DOHH2 (cell line): ENCODE data around the gene NME8.

Source experiments
- H3F3A ChIP-seq: fragments of 200-600 bp; sonication (generic), shearing (Covaris generic); 2 replicates; pipeline ENCODE4 v1.6.0; 2016; ENCODE audit warnings: antibody characterized with exemption, mild to moderate bottlenecking; ENCODE audit not compliant: control insufficient read depth, insufficient read depth
- H3K27ac ChIP-seq: fragments of 200-600 bp; sonication (generic); 2 replicates; pipeline ENCODE4 v1.5.1; 2014; ENCODE audit warnings: low read depth, mild to moderate bottlenecking, low read length, moderate library complexity
- H3K27me3 ChIP-seq: fragments of 200-600 bp; sonication (generic); 2 replicates; pipeline ENCODE4 v1.6.1; 2014; ENCODE audit warnings: mild to moderate bottlenecking, low read length, mixed read lengths; ENCODE audit not compliant: control insufficient read depth
- H3K36me3 ChIP-seq: fragments of 200-600 bp; sonication (generic); 2 replicates; pipeline ENCODE4 v1.6.1; 2014; ENCODE audit warnings: mild to moderate bottlenecking, low read length, moderate library complexity, mixed read lengths; ENCODE audit not compliant: control insufficient read depth
- H3K4me1 ChIP-seq: fragments of 200-600 bp; sonication (generic); 2 replicates; pipeline ENCODE4 v1.6.1; 2014; ENCODE audit warnings: mild to moderate bottlenecking, low read length, mixed read lengths; ENCODE audit not compliant: control insufficient read depth
- H3K4me2 ChIP-seq: fragments of 200-600 bp; sonication (generic); 2 replicates; pipeline ENCODE4 v1.6.0; 2014; ENCODE audit warnings: mild to moderate bottlenecking, low read length, moderate library complexity
- H3K4me3 ChIP-seq: fragments of 200-600 bp; sonication (generic); 2 replicates; pipeline ENCODE4 v1.5.1; 2014; ENCODE audit warnings: mild to moderate bottlenecking, low read length, mixed read lengths
- H3K79me2 ChIP-seq: fragments of 200-600 bp; sonication (generic); 2 replicates; pipeline ENCODE4 v1.6.1; 2014; ENCODE audit warnings: mild to moderate bottlenecking, low read length, mixed read lengths; ENCODE audit not compliant: control insufficient read depth
- H3K9me2 ChIP-seq: fragments of 200-600 bp; sonication (generic); replicated peaks from 2 replicates; pipeline ENCODE4 v1.6.1; 2014; ENCODE audit warnings: mild to moderate bottlenecking, low read length, mixed read lengths; ENCODE audit not compliant: control insufficient read depth
- H3K9me3 ChIP-seq: fragments of 200-600 bp; sonication (generic); 2 replicates; pipeline ENCODE4 v1.6.1; 2014; ENCODE audit warnings: antibody characterized with exemption, low read length, mixed read lengths; ENCODE audit not compliant: control insufficient read depth, insufficient read depth
- H4K20me1 ChIP-seq: fragments of 200-600 bp; sonication (generic); 2 replicates; pipeline ENCODE4 v1.6.0; 2014; ENCODE audit warnings: low read depth, mild to moderate bottlenecking, antibody characterized with exemption, low read length, moderate library complexity; ENCODE audit not compliant: control insufficient read depth, insufficient read depth
- CTCF ChIP-seq: fragments of 200-600 bp; sonication (generic); IDR thresholded peaks from one replicate; pipeline ENCODE4 v1.5.1; 2014; ENCODE audit warnings: antibody characterized with exemption, mild to moderate bottlenecking, low read depth, low read length; ENCODE audit not compliant: poor library complexity, severe bottlenecking
- EZH2phosphoT487 ChIP-seq: fragments of 200-600 bp; sonication (generic); IDR thresholded peaks from 2 replicates; pipeline ENCODE4 v1.6.1; 2017; ENCODE audit warnings: borderline replicate concordance, mild to moderate bottlenecking, antibody characterized with exemption, low read length, moderate library complexity, mixed read lengths

The NME8 gene

GRCh38 chr7:37825038-37825437 lies 23.4 kb upstream of the NME8 start:
- no peaks in the 10 kb centered on the region for H3F3A ChIP-seq
- no peak overlapping the region for H3K4me3 ChIP-seq
- H3K9me3 ChIP-seq, result no peaks in the 10 kb centered on the region
- no peaks in the 10 kb centered on the region for H3K9me2 ChIP-seq
- H3K27ac ChIP-seq, result no peak overlapping the region
- TF ChIP-seq EZH2phosphoT487 (no peak), CTCF (no peak)
- H3K4me1 ChIP-seq, result no peaks in the 10 kb centered on the region
- no peak overlapping the region for H3K4me2 ChIP-seq
- no peaks in the 10 kb centered on the region for H3K27me3 ChIP-seq
- no peaks in the 10 kb centered on the region for H3K79me2 ChIP-seq
- H3K36me3 ChIP-seq, result no peaks in the 10 kb centered on the region
- no peaks in the 10 kb centered on the region for H4K20me1 ChIP-seq

DNA sequence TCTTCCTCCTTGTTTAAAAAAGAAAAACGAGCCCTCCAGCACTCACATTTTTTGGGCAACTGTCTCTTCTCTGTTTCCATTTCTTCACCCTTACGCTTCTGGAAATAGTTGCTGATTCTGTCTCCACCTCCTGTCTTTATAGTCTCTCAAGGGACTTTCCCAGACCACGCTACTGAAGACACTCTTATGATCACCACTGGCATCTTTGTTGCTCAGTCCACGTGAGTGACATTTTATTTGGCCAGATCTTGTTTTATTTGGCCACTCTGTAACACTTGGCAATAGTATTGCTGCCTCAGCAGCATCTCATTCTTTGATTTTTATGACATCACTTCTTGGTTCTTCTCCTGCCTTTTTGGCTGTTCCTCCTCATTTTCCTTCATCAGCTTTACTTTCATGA lies 21.6 kb upstream of the NME8 start:
- Histone ChIP-seq H3K9me2 (no peaks in the 10 kb centered on the region), H3K27me3 (no peaks in the 10 kb centered on the region), H3K4me3 (no peak overlapping the region), H3K27ac (no peak overlapping the region), H3F3A (no peaks in the 10 kb centered on the region), H3K36me3 (no peaks in the 10 kb centered on the region), H3K79me2 (no peaks in the 10 kb centered on the region), H3K9me3 (no peaks in the 10 kb centered on the region), H3K4me2 (no peak overlapping the region), H4K20me1 (no peaks in the 10 kb centered on the region), H3K4me1 (no peaks in the 10 kb centered on the region)
- TF ChIP-seq CTCF (no peak), EZH2phosphoT487 (no peak)

DNA sequence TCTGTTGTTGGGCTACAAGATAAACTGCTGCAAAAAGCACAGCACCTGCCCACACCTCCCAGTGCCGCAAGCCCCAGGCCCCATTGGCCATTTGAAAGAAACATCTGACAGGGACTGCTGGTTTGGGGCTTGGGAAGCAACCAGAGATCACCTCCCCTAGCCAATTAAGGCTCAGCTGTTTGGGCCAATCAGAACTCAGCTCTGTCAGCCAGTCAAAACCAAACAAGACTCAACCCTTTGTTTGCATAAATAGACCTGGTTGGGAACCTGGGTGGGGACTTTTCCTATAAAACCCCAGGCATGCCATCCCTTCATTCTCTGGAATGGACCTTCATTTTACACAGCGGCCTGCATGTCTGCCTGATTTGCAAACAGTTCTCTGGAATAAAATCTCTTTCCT lies 17.2 kb upstream of the NME8 start:
- Histone ChIP-seq H3K36me3 (no peaks in the 10 kb centered on the region), H3K27ac (no peak overlapping the region), H3K4me3 (no peak overlapping the region), H3K4me1 (no peaks in the 10 kb centered on the region), H3F3A (no peaks in the 10 kb centered on the region), H3K4me2 (no peak overlapping the region), H4K20me1 (no peaks in the 10 kb centered on the region), H3K27me3 (no peaks in the 10 kb centered on the region; the same call in 1 of the 2 replicates), H3K9me2 (no peaks in the 10 kb centered on the region), H3K9me3 (no peaks in the 10 kb centered on the region), H3K79me2 (no peaks in the 10 kb centered on the region)
- TF ChIP-seq CTCF, result no peak

DNA sequence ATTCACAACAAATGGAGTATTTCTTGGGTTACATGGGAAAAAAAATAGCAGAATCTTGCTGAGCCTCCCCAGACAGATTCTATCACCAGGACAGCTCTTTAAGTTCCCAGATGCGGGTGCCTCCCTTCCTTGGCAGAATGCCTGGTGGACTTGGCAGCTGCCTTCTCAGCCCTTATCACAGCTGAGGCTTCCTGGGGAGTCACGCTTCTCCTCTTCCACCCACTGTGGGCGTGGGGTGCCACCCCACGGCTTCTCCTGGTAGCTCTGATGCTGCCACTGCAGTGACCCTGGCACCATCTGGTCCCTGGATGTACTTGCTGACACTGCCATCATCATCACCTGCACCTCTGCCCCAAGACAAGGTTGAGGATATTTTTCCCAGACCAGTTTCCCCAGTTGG lies 16.2 kb upstream of the NME8 start:
- TF ChIP-seq CTCF (no peak), EZH2phosphoT487 (no peak)
- Histone ChIP-seq H3K4me2 (no peak overlapping the region), H3K9me3 (no peaks in the 10 kb centered on the region), H3K27ac (no peak overlapping the region), H3K27me3 (no peaks in the 10 kb centered on the region; the same call in 1 of the 2 replicates), H3K9me2 (no peaks in the 10 kb centered on the region), H3K79me2 (no peaks in the 10 kb centered on the region), H3F3A (no peaks in the 10 kb centered on the region), H3K4me3 (no peak overlapping the region), H3K36me3 (no peaks in the 10 kb centered on the region), H4K20me1 (no peaks in the 10 kb centered on the region), H3K4me1 (no peaks in the 10 kb centered on the region)
